MCF 10A (cell line): Measurements from ENCODE around the gene GRM5. TPM values are rescaled to one million over a fixed set of nuclear protein-coding genes. Genes with fewer than 3 reads are reported as not detected.

Experiments used
- BruUV-seq: library from RNA; stranded (reverse); fragments of 400-500 nt; replicated peaks from 2 replicates; lab custom pipeline; 2021; lab: Mats Ljungman, UMichigan
- CTCF ChIA-PET: fragments of 300-600 bp; sonication (Branson Sonifier 250); formaldehyde crosslinking; extraction: SDS; loops from one replicate; lab custom pipeline; 2021; ENCODE audit warnings: antibody characterized with exemption, inconsistent platforms; lab: Yijun Ruan, JAX
- POLR2A ChIA-PET: fragments of 300-600, 350-650 bp; sonication (Branson Sonifier 250); formaldehyde crosslinking; extraction: SDS; loops from one replicate; lab custom pipeline; 2020; ENCODE audit warnings: antibody characterized with exemption, inconsistent platforms; lab: Yijun Ruan, JAX
- DNase-seq: peaks from one replicate; pipeline ENCODE4 v3.0.0-alpha.2; 2018; ENCODE audit not compliant: unreplicated experiment
- H3K27ac Mint-ChIP-seq: one replicate; pipeline ENCODE4 v1.8.0; 2022; ENCODE audit warnings: mild to moderate bottlenecking, low read depth, mixed read lengths; ENCODE audit not compliant: unreplicated experiment
- H3K27me3 Mint-ChIP-seq: one replicate; pipeline ENCODE4 v1.8.0; 2022; ENCODE audit warnings: mixed read lengths; ENCODE audit not compliant: insufficient read depth, unreplicated experiment
- H3K36me3 Mint-ChIP-seq: one replicate; pipeline ENCODE4 v1.8.0; 2022; ENCODE audit warnings: mild to moderate bottlenecking, moderate library complexity, mixed read lengths; ENCODE audit not compliant: insufficient read depth, unreplicated experiment
- H3K4me1 Mint-ChIP-seq: one replicate; pipeline ENCODE4 v1.8.0; 2022; ENCODE audit warnings: mixed read lengths; ENCODE audit not compliant: insufficient read depth, unreplicated experiment
- H3K4me3 Mint-ChIP-seq: one replicate; pipeline ENCODE4 v1.8.0; 2022; ENCODE audit warnings: mild to moderate bottlenecking, moderate library complexity, mixed read lengths; ENCODE audit not compliant: unreplicated experiment
- H3K9me3 Mint-ChIP-seq: one replicate; pipeline ENCODE4 v1.8.0; 2022; ENCODE audit warnings: mixed read lengths; ENCODE audit not compliant: unreplicated experiment
- CTCF ChIP-seq: fragments of 200-600 bp; IDR thresholded peaks from one replicate; pipeline ENCODE4 v1.8.0; 2022; ENCODE audit warnings: antibody characterized with exemption, mild to moderate bottlenecking; ENCODE audit not compliant: unreplicated experiment
- intact Hi-C: fragments of 100-400 bp; cut with micrococcal nuclease; formaldehyde crosslinking; loops from 2 replicates; pipeline ENCODE4 v1.14.1; 2022
- total RNA-seq: library from RNA; stranded (reverse); gene quantifications from 2 replicates; pipeline ENCODE4 v1.2.3, GENCODE V29; 2022

The GRM5 gene
- total RNA-seq, 1 experiment from 2014 or later: not detected

- Mint-ChIP-seq H3K36me3 (peaks cover 7% of the 10 kb centered on the region), H3K27me3 (peaks cover 58% of the 10 kb centered on the region), H3K9me3 (no peaks in the 10 kb centered on the region), H3K27ac (no peak overlapping the region), H3K4me3 (no peak overlapping the region), H3K4me1 (no peaks in the 10 kb centered on the region)
- intact Hi-C loops: no loop called here
- TF ChIP-seq CTCF: no peak
- no TSS peak for BruUV-seq
- no peak for DNase-seq
- ChIA-PET POLR2A (no interaction called here), CTCF (interaction anchor here (0.9 kb wide), 1 partner anchor 1226 kb away, joined by 4 read pairs; no protein-coding TSS in a partner anchor)
Observed at GRCh38 chr11:88579466-88579865, 486.3 kb downstream of the GRM5 start.

GRCh38 chr11:88576741-88577140 lies 489.0 kb downstream of the GRM5 start:
- H3K9me3 Mint-ChIP-seq: no peaks in the 10 kb centered on the region
- H3K4me3 Mint-ChIP-seq: no peak overlapping the region
- BruUV-seq: no TSS peak
- H3K4me1 Mint-ChIP-seq: no peaks in the 10 kb centered on the region
- peaks cover 2% of the 10 kb centered on the region for H3K36me3 Mint-ChIP-seq
- no peak for DNase-seq
- peaks cover 56% of the 10 kb centered on the region for H3K27me3 Mint-ChIP-seq
- TF ChIP-seq CTCF: no peak
- ChIA-PET POLR2A (no interaction called here), CTCF (no interaction called here)
- intact Hi-C loops: no loop called here
- no peak overlapping the region for H3K27ac Mint-ChIP-seq

GRCh38 chr11:88575916-88576315 lies 489.9 kb downstream of the GRM5 start:
- no peak for TF ChIP-seq CTCF
- POLR2A ChIA-PET: interaction anchor here (0.6 kb wide), 1 partner anchor 81 kb away, joined by 3 read pairs; no protein-coding TSS in a partner anchor
- Mint-ChIP-seq H3K36me3 (no peaks in the 10 kb centered on the region), H3K27ac (no peak overlapping the region), H3K4me3 (no peak overlapping the region), H3K4me1 (no peaks in the 10 kb centered on the region), H3K9me3 (no peaks in the 10 kb centered on the region), H3K27me3 (peaks cover 57% of the 10 kb centered on the region)
- intact Hi-C loops: no loop called here
- CTCF ChIA-PET: interaction anchor here (0.7 kb wide), 1 partner anchor 17 kb away, joined by 3 read pairs; no protein-coding TSS in a partner anchor
- no peak for DNase-seq
- no TSS peak for BruUV-seq

- intact Hi-C loops: no loop called here
- no peak for DNase-seq
- no peak for TF ChIP-seq CTCF
- no peaks in the 10 kb centered on the region for H3K36me3 Mint-ChIP-seq
- peaks cover 23% of the 10 kb centered on the region for H3K27me3 Mint-ChIP-seq
- CTCF ChIA-PET: interaction anchor here (0.7 kb wide), 1 partner anchor 1268 kb away, joined by 3 read pairs; no protein-coding TSS in a partner anchor
- no peak overlapping the region for H3K4me3 Mint-ChIP-seq
- H3K4me1 Mint-ChIP-seq: no peaks in the 10 kb centered on the region
- H3K9me3 Mint-ChIP-seq: no peaks in the 10 kb centered on the region
- no peak overlapping the region for H3K27ac Mint-ChIP-seq
- POLR2A ChIA-PET: interaction anchor here (1.0 kb wide), 1 partner anchor 15 kb away, joined by 3 read pairs; no protein-coding TSS in a partner anchor
- no TSS peak for BruUV-seq
Observed at GRCh38 chr11:88569342-88569741, 496.4 kb downstream of the GRM5 start.
